ENCODE data around the gene ANP32E. TPM values are rescaled to one million over a fixed set of nuclear protein-coding genes. Genes with fewer than 3 reads are reported as not detected.
"Not testable (repeated sequence)": the region's sequence is repeated elsewhere in the genome, so short reads cannot be mapped to it uniquely, and the experiment has no call there.

ANP32E gene
- total and polyA plus RNA-seq, 2 experiments from 2014 or later = 14.4 to 55.2 TPM

GRCh38 chr1:150213170-150214098 lies 22.5 kb downstream of the ANP32E start:
- H3K4me1 ChIP-seq (ENCODE audit: insufficient read depth) = no peaks in the 10 kb centered on the region
- 23 to 26% methylated on average over 30 to 38 of the region's 38 CpGs for WGBS, 2 experiments (ENCODE audit: low coverage in 1 of 2, low lambda C conversion rate in 2 of 2, missing lambda C conversion rate in 2 of 2)
- H3K9me3 ChIP-seq (ENCODE audit: low read depth) = no peaks in the 10 kb centered on the region
- H3K4me2 ChIP-seq (ENCODE audit: unreplicated experiment) = peak overlapping the region; percentile 78
- H3K79me2 ChIP-seq (ENCODE audit: insufficient read depth) = no peaks in the 10 kb centered on the region
- H2AFZ ChIP-seq = peak overlapping the region; percentile 88
- TF ChIP-seq EZH2phosphoT487 (IDR thresholded peaks at IDR 0.05; ENCODE audit: insufficient read depth, low read depth) = no peak
- TF ChIP-seq EZH2 (IDR thresholded peaks at IDR 0.05; ENCODE audit: insufficient read depth, poor library complexity, severe bottlenecking) = no peak
- DNase-seq = peak; percentile 98
- peak overlapping the region; percentile 81 for H3K27ac ChIP-seq
- no peaks in the 10 kb centered on the region for H4K20me1 ChIP-seq (ENCODE audit: insufficient read depth)
- no peaks in the 10 kb centered on the region for H3K36me3 ChIP-seq (ENCODE audit: low read depth)
- H3F3A ChIP-seq (ENCODE audit: insufficient read depth) = no peaks in the 10 kb centered on the region
- in situ Hi-C loops (cut with MboI) = no loop called here
- H3K4me3 ChIP-seq = peak overlapping the region; percentile 74
- H3K27me3 ChIP-seq (replicated peaks; ENCODE audit: insufficient read depth) = no peaks in the 10 kb centered on the region
- no peaks in the 10 kb centered on the region for H3K9me2 ChIP-seq (ENCODE audit: insufficient read depth)
- peak overlapping the region; percentile 84 for H3K9ac ChIP-seq

DNA sequence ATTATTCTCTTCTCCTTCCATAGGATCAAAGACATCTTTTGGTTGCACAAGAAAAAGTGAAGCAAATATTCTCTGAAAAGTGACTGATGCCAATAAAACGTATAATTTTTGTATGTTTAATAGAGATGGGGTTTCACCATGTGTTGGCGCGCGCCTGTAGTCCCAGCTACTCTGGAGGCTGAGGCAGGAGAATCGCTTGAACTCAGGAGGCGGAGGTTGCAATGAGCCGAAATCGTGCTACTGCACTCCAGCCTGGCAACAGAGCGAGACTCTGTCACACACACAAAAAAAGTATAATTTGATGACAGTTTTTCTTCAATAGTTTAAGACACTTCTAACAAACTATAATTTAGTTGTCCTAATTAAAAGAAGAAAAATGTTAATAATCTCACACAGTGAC lies 23.8 kb downstream of the ANP32E start:
- Histone ChIP-seq H2AFZ (no peak overlapping the region), H3K79me2 (ENCODE audit: insufficient read depth) (no peaks in the 10 kb centered on the region), H3K9me2 (ENCODE audit: insufficient read depth) (no peaks in the 10 kb centered on the region), H3K4me2 (ENCODE audit: unreplicated experiment) (no peak overlapping the region), H3F3A (ENCODE audit: insufficient read depth) (no peaks in the 10 kb centered on the region), H3K4me1 (ENCODE audit: insufficient read depth) (no peaks in the 10 kb centered on the region), H3K4me3 (no peak overlapping the region), H4K20me1 (ENCODE audit: insufficient read depth) (no peaks in the 10 kb centered on the region), H3K27me3 (replicated peaks; ENCODE audit: insufficient read depth) (no peaks in the 10 kb centered on the region), H3K9ac (no peak overlapping the region), H3K9me3 (ENCODE audit: low read depth) (no peaks in the 10 kb centered on the region), H3K36me3 (ENCODE audit: low read depth) (no peaks in the 10 kb centered on the region), H3K27ac (no peak overlapping the region)
- TF ChIP-seq EZH2phosphoT487 (IDR thresholded peaks at IDR 0.05; ENCODE audit: insufficient read depth, low read depth) (no peak), EZH2 (IDR thresholded peaks at IDR 0.05; ENCODE audit: insufficient read depth, poor library complexity, severe bottlenecking) (no peak)
- 91 to 93% methylated on average over 9 of the region's 9 CpGs for WGBS, 2 experiments (ENCODE audit: low coverage in 1 of 2, low lambda C conversion rate in 2 of 2, missing lambda C conversion rate in 2 of 2)
- in situ Hi-C loops (cut with MboI) = no loop called here
- no peak for DNase-seq

DNA sequence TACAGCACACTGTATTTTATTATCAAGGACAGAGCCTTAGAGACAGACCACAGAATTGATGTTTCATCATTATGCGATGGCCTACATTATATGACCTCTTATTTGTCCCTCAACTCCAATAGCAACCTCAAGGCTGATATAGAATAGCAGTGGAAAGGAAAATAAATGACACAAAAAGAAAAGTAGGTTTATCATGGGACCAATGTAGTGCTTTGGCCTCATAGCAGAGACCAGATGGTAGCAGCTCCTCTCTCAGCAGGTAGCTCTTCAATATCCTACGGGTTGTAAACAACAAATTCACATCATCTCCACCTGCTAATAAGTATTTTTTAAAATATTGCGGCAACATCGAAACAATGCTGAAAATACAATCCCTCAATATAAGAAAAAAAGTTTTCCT lies 25.2 kb downstream of the ANP32E start:
- TF ChIP-seq EZH2phosphoT487 (IDR thresholded peaks at IDR 0.05; ENCODE audit: insufficient read depth, low read depth) = no peak
- TF ChIP-seq EZH2 (IDR thresholded peaks at IDR 0.05; ENCODE audit: insufficient read depth, poor library complexity, severe bottlenecking) = no peak
- Histone ChIP-seq H3K9me2 (ENCODE audit: insufficient read depth) (no peaks in the 10 kb centered on the region), H3K9me3 (ENCODE audit: low read depth) (no peaks in the 10 kb centered on the region), H3F3A (ENCODE audit: insufficient read depth) (no peaks in the 10 kb centered on the region), H2AFZ (no peak overlapping the region), H3K9ac (no peak overlapping the region), H3K27ac (no peak overlapping the region), H3K4me2 (ENCODE audit: unreplicated experiment) (no peak overlapping the region), H3K4me1 (ENCODE audit: insufficient read depth) (no peaks in the 10 kb centered on the region), H3K4me3 (no peak overlapping the region), H3K27me3 (replicated peaks; ENCODE audit: insufficient read depth) (no peaks in the 10 kb centered on the region), H3K36me3 (ENCODE audit: low read depth) (no peaks in the 10 kb centered on the region), H3K79me2 (ENCODE audit: insufficient read depth) (no peaks in the 10 kb centered on the region), H4K20me1 (ENCODE audit: insufficient read depth) (no peaks in the 10 kb centered on the region)
- in situ Hi-C loops (cut with MboI) = no loop called here
- 91 to 92% methylated on average over 4 of the region's 4 CpGs for WGBS, 2 experiments (ENCODE audit: low coverage in 1 of 2, low lambda C conversion rate in 2 of 2, missing lambda C conversion rate in 2 of 2)
- no peak for DNase-seq

- Histone ChIP-seq H3K9me2 (ENCODE audit: insufficient read depth) (no peaks in the 10 kb centered on the region), H3K36me3 (ENCODE audit: low read depth) (no peaks in the 10 kb centered on the region), H3K4me2 (ENCODE audit: unreplicated experiment) (no peak overlapping the region), H3K9ac (no peak overlapping the region), H3K79me2 (ENCODE audit: insufficient read depth) (no peaks in the 10 kb centered on the region), H3K4me3 (no peak overlapping the region), H3K27me3 (replicated peaks; ENCODE audit: insufficient read depth) (no peaks in the 10 kb centered on the region), H3K9me3 (ENCODE audit: low read depth) (no peaks in the 10 kb centered on the region), H2AFZ (no peak overlapping the region; the same call in 1 of the 2 replicates), H4K20me1 (ENCODE audit: insufficient read depth) (no peaks in the 10 kb centered on the region), H3F3A (ENCODE audit: insufficient read depth) (no peaks in the 10 kb centered on the region), H3K4me1 (ENCODE audit: insufficient read depth) (no peaks in the 10 kb centered on the region), H3K27ac (no peak overlapping the region)
- no peak for DNase-seq
- in situ Hi-C loops (cut with MboI) = no loop called here
- 82 to 86% methylated on average over 4 of the region's 4 CpGs for WGBS, 2 experiments (ENCODE audit: low coverage in 1 of 2, low lambda C conversion rate in 2 of 2, missing lambda C conversion rate in 2 of 2)
- TF ChIP-seq EZH2phosphoT487 (IDR thresholded peaks at IDR 0.05; ENCODE audit: insufficient read depth, low read depth) = no peak
Measured at GRCh38 chr1:150210091-150210490, 25.8 kb downstream of the ANP32E start.

- H3K9me2 ChIP-seq (ENCODE audit: insufficient read depth); H3K4me3 ChIP-seq; H4K20me1 ChIP-seq (ENCODE audit: insufficient read depth); H3K36me3 ChIP-seq (ENCODE audit: low read depth); H3K9me3 ChIP-seq (ENCODE audit: low read depth); H3K27me3 ChIP-seq (replicated peaks; ENCODE audit: insufficient read depth); H3K27ac ChIP-seq; H2AFZ ChIP-seq; H3K9ac ChIP-seq; DNase-seq; H3F3A ChIP-seq (ENCODE audit: insufficient read depth); H3K79me2 ChIP-seq (ENCODE audit: insufficient read depth); in situ Hi-C loops (cut with MboI); H3K4me1 ChIP-seq (ENCODE audit: insufficient read depth); H3K4me2 ChIP-seq (ENCODE audit: unreplicated experiment): not testable (repeated sequence)
- 81 to 92% methylated on average over 6 of the region's 6 CpGs for WGBS, 2 experiments (ENCODE audit: low coverage in 1 of 2, low lambda C conversion rate in 2 of 2, missing lambda C conversion rate in 2 of 2)
Measured at GRCh38 chr1:150208460-150208859, 27.5 kb downstream of the ANP32E start.
